Activated CD4-positive, alpha-beta T cell treated with anti-CD3 and anti-CD28 coated beads, Interleukin-2, amount 50 U/mL, for 24 hours (primary cell): ENCODE measurements around the gene LARP6.

Experiments used
- DNase-seq, 2 donors: peaks; one replicate each; pipeline ENCODE4 v3.0.0-alpha.2; 2020; ENCODE audit warnings: low read depth in 1 of 2, low spot score in 1 of 2

Gene LARP6

DNA sequence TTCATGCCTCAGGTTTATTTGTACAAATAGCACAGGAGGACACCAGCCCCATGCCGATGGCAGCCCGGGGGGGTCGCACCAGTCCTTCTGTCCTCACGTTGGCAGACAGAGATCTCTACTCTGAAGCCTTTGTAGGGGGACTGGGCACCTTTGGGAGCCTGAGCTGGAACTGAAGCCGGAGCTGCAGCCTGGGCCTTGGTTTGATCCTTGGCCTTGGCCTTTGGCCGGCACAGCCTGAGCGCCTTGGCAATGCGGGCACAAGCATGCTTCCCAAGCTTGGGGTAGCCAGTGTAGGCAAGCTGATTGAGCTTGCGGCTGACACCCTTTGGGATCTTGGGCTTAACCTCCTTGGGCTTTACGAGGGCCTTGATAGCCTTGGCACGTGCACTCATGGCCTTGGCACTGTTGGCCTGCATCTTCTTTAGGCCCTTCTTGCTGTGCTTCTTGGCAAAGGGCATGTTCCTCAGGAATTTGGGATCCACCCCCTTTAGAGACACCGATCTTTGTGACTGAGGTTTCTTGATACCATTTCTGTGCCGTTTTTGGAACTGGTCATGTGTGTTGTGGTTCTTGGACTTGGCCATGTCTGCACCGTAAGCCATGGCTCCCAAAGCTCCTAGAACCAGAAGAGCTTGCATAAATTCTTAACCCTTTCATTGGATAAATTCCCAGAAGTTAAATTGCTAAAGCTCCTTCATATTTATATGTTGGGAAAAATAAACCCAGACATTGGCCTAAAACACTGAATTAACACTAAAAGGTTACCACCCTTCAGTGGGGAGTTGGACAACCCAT lies 57.2 kb downstream of the LARP6 start:
- no peak for DNase-seq

GRCh38 chr15:70795311-70795665 lies 58.7 kb downstream of the LARP6 start:
- DNase-seq, result no peak

- DNase-seq, result no peak
Measured at GRCh38 chr15:70794596-70795310, 59.2 kb downstream of the LARP6 start.

GRCh38 chr15:70793694-70794093 lies 60.3 kb downstream of the LARP6 start:
- DNase-seq, result no peak

DNA sequence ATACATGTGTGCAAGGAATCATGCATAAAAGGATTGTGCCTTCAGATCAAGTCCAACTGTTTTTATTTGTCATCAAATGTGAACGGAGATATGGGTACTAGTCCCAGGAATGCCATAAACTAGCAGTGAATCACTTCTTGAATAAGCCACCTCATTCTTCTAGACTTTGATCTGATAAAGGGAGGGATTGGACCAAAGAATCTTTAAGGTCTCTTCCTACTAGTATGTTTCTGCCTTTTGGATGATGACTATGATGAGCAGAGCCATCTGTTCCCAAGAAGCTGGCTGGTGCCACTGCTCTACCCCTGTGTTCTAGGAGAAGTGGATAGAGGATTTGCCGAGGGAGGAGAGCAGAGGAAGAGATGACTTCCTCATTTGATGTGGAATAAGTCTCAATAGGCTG lies 61.8 kb downstream of the LARP6 start:
- DNase-seq, result no peak

DNA sequence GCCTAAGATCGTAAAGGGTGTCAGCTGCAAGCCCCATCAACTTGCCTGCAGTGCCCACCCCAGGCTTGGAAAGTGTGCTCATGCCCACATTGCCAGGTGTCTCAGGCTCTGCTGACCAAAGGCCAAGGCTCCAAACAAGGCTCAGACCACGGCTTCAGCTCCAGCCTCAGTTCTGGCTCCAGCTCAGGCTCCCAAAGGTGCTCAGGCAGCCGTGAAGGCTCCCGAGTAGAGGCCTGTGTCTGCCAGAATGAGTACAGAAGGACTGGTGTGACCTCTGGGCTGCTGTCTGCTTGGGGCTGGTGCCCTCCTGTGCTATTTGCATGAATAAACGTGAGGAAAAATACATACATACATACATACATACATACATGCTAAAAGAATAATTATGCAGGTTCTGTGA lies 62.7 kb downstream of the LARP6 start:
- no peak for DNase-seq

- no peak for DNase-seq
Measured at GRCh38 chr15:70789213-70789612, 64.7 kb downstream of the LARP6 start.

- DNase-seq, result no peak
Measured at GRCh38 chr15:70788114-70789049, 65.6 kb downstream of the LARP6 start.

GRCh38 chr15:70786996-70787395 lies 67.0 kb downstream of the LARP6 start:
- DNase-seq, result no peak

GRCh38 chr15:70783610-70784022 lies 70.3 kb downstream of the LARP6 start:
- DNase-seq, result no peak

GRCh38 chr15:70783041-70783440 lies 70.9 kb downstream of the LARP6 start:
- no peak for DNase-seq

DNA sequence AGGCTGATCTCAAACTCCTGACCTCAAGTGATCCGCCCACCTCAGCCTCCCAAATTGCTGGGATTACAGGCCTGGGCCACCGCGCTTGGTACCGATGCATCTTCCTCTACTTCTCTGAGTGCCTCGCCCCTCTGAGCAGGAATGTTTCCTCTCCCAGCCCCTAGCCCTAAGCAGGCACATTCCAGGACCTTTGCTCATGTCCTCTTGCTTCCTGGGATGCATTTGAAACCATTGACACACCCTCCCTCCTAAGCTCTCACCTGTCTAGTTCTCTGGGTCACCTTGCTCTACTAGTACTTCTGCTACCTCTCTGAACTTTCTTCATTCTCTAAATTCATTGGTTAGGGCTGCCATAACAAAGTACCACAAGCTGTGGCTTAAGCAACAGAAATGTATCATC lies 72.7 kb downstream of the LARP6 start:
- DNase-seq, result no peak
